ENCODE results near the gene ANAPC2. TPM values are rescaled to one million over a fixed set of nuclear protein-coding genes. Genes with fewer than 3 reads are reported as not detected.

Gene ANAPC2
- total RNA-seq, 4 donors from 2014 or later: 37.7 to 118 (median 78.7) TPM

- Histone ChIP-seq H3K9me3 (no peaks in the 10 kb centered on the region), H3K4me3 (peak overlapping the region in 3 of 4 donors; percentile 14 to 62 (median 54)), H3K4me1 (peaks cover 3 to 44% (median 12%) of the 10 kb centered on the region in 4 donors), H3K27ac (peak overlapping the region in 3 of 4 donors; percentile 74 to 95 (median 83)), H3K27me3 (no peaks in the 10 kb centered on the region), H3K36me3 (peaks cover 0 to 15% (median 0%) of the 10 kb centered on the region in 3 donors)
- TF ChIP-seq, protein P1, sequence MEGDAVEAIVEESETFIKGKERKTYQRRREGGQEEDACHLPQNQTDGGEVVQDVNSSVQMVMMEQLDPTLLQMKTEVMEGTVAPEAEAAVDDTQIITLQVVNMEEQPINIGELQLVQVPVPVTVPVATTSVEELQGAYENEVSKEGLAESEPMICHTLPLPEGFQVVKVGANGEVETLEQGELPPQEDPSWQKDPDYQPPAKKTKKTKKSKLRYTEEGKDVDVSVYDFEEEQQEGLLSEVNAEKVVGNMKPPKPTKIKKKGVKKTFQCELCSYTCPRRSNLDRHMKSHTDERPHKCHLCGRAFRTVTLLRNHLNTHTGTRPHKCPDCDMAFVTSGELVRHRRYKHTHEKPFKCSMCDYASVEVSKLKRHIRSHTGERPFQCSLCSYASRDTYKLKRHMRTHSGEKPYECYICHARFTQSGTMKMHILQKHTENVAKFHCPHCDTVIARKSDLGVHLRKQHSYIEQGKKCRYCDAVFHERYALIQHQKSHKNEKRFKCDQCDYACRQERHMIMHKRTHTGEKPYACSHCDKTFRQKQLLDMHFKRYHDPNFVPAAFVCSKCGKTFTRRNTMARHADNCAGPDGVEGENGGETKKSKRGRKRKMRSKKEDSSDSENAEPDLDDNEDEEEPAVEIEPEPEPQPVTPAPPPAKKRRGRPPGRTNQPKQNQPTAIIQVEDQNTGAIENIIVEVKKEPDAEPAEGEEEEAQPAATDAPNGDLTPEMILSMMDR (IDR thresholded peaks at IDR 0.05): no peak
- TF ChIP-seq POLR2A (IDR thresholded peaks at IDR 0.05): no peak
- DNase-seq: no peak
Observed at GRCh38 chr9:137218212-137218753, 29.9 kb upstream of the ANAPC2 start.

DNA sequence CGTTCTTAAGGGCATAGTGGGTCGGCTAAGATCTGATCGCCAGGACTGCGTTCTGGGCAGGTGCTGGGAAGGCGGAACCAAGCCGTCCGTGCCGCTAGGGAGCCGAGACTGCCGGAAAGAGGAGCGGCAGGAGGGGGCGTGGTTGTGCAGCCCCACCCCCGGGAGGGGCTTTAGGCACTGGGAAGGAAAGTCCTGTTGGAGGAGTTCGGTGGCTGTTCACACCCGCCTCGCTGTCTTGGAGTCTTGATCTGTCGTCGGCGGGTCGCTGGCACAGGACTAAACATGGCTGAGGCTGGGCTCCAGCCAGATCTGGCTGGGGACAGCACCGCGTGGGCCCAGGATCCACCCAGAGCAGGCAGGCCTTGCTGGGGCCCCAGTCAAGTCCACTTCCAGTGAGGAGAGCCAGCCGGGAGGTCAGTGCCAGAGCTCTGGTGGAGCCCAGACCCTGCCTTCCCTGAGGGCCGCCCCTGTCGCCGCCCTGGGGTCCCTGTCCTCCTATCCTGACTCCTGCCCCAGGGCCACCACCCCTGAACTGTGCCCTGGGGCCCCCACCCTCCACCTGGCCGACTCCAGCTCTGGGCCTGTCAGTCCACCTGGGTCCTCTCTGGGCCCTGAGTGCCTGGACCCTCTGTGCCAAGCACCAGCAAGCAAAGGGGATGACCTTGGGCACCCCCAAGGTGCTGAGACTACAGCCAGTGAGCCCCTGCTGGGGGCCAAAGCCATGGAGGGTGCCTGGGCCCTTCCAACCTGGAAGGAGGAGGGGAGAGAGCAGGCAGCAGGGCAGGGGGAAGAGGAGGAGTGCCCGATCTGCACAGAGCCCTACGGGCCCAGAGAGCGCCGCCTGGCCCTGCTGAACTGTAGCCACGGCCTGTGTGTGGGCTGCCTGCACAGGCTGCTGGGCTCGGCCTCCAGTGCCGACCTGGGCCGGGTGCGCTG lies 29.2 kb upstream of the ANAPC2 start:
- TF ChIP-seq POLR2A (IDR thresholded peaks at IDR 0.05): peak; percentile 87 to 94
- TF ChIP-seq, protein P1 (IDR thresholded peaks at IDR 0.05): peak in 3 of 6 experiments; percentile 38 to 39 (median 39)
- H3K36me3 ChIP-seq: peaks cover 0 to 15% (median 0%) of the 10 kb centered on the region in 3 donors
- H3K9me3 ChIP-seq: no peaks in the 10 kb centered on the region
- peak overlapping the region in 3 of 4 donors; percentile 14 to 62 (median 54) for H3K4me3 ChIP-seq
- peak overlapping the region in 3 of 4 donors; percentile 74 to 95 (median 83) for H3K27ac ChIP-seq
- DNase-seq: peak in 2 of 3 donors; percentile 92 to 94
- H3K4me1 ChIP-seq: peaks cover 3 to 38% (median 7%) of the 10 kb centered on the region in 4 donors
- no peaks in the 10 kb centered on the region for H3K27me3 ChIP-seq

- DNase-seq: no peak
- Histone ChIP-seq H3K4me3 (peak overlapping the region in 1 of 4 donors; percentile 54), H3K27me3 (no peaks in the 10 kb centered on the region), H3K9me3 (no peaks in the 10 kb centered on the region), H3K27ac (peak overlapping the region in 1 of 4 donors; percentile 95), H3K4me1 (peaks cover 0 to 30% (median 2%) of the 10 kb centered on the region in 4 donors), H3K36me3 (peaks cover 0 to 15% (median 0%) of the 10 kb centered on the region in 3 donors)
- TF ChIP-seq, protein P1 (IDR thresholded peaks at IDR 0.05): no peak
- no peak for TF ChIP-seq POLR2A (IDR thresholded peaks at IDR 0.05)
Observed at GRCh38 chr9:137216188-137216965, 28.0 kb upstream of the ANAPC2 start.

GRCh38 chr9:137215196-137215986 lies 27.0 kb upstream of the ANAPC2 start:
- Histone ChIP-seq H3K27ac (no peak overlapping the region), H3K36me3 (peaks cover 0 to 15% (median 0%) of the 10 kb centered on the region in 3 donors), H3K4me1 (peaks cover 0 to 26% (median 2%) of the 10 kb centered on the region in 4 donors), H3K27me3 (no peaks in the 10 kb centered on the region), H3K9me3 (no peaks in the 10 kb centered on the region), H3K4me3 (no peak overlapping the region)
- TF ChIP-seq POLR2A (IDR thresholded peaks at IDR 0.05): no peak
- TF ChIP-seq, protein P1 (IDR thresholded peaks at IDR 0.05): no peak
- no peak for DNase-seq
